HG02840 (cell line): Measurements from ENCODE around the gene TPST1.
"Not testable (repeated sequence)": the region's sequence is repeated elsewhere in the genome, so short reads cannot be mapped to it uniquely, and the experiment has no call there.

Source experiments
- ATAC-seq: cut with Tn5 transposase; IDR thresholded peaks from one replicate; pipeline ENCODE4 v1.9.1; 2021; ENCODE audit warnings: mild to moderate bottlenecking, moderate library complexity, moderate number of reproducible peaks; ENCODE audit not compliant: unreplicated experiment, low FRiP score

TPST1 gene

GRCh38 chr7:66187905-66188304 lies 17.2 kb upstream of the TPST1 start:
- ATAC-seq, result no peak

GRCh38 chr7:66188645-66189044 lies 16.5 kb upstream of the TPST1 start:
- no peak for ATAC-seq

- no peak for ATAC-seq
Measured at GRCh38 chr7:66189695-66190503, 15.2 kb upstream of the TPST1 start.

- no peak for ATAC-seq
Measured at GRCh38 chr7:66190504-66190857, 14.7 kb upstream of the TPST1 start.

GRCh38 chr7:66193146-66193725 lies 11.9 kb upstream of the TPST1 start:
- ATAC-seq, result no peak

GRCh38 chr7:66198469-66198868 lies 6.7 kb upstream of the TPST1 start:
- ATAC-seq, result no peak

GRCh38 chr7:66198956-66199355 lies 6.2 kb upstream of the TPST1 start:
- no peak for ATAC-seq

GRCh38 chr7:66202441-66202840 lies 2.7 kb upstream of the TPST1 start:
- ATAC-seq, result no peak

- no peak for ATAC-seq
Measured at GRCh38 chr7:66205741-66206090, 582 bp downstream of the TPST1 start.

- no peak for ATAC-seq
Measured at GRCh38 chr7:66206119-66206933, 1.2 kb downstream of the TPST1 start.

GRCh38 chr7:66206934-66207240 lies 1.8 kb downstream of the TPST1 start:
- ATAC-seq, result no peak

GRCh38 chr7:66207540-66207939 lies 2.4 kb downstream of the TPST1 start:
- no peak for ATAC-seq

- no peak for ATAC-seq
Measured at GRCh38 chr7:66211429-66211828, 6.3 kb downstream of the TPST1 start.

- ATAC-seq, result no peak
Measured at GRCh38 chr7:66213637-66214036, 8.5 kb downstream of the TPST1 start.

GRCh38 chr7:66216687-66217086 lies 11.6 kb downstream of the TPST1 start:
- no peak for ATAC-seq

GRCh38 chr7:66219805-66220204 lies 14.7 kb downstream of the TPST1 start:
- ATAC-seq, result no peak

- ATAC-seq, result no peak
Measured at GRCh38 chr7:66221442-66221841, 16.3 kb downstream of the TPST1 start.

GRCh38 chr7:66227808-66228207 lies 22.7 kb downstream of the TPST1 start:
- ATAC-seq, result no peak

GRCh38 chr7:66231326-66232216 lies 26.4 kb downstream of the TPST1 start:
- ATAC-seq, result not testable (repeated sequence)

GRCh38 chr7:66233638-66234037 lies 28.5 kb downstream of the TPST1 start:
- ATAC-seq, result no peak
